Colonic mucosa (tissue), 4 donors: ENCODE results near the gene BEX4. TPM values are rescaled to one million over a fixed set of nuclear protein-coding genes. Genes with fewer than 3 reads are reported as not detected.
"Not testable (repeated sequence)": the region's sequence is repeated elsewhere in the genome, so short reads cannot be mapped to it uniquely, and the experiment has no call there.

Experiments used
- DNase-seq: peaks from one replicate; pipeline ENCODE4 v3.0.0-alpha.2; 2020
- H3K27ac ChIP-seq: fragments of 200-600 bp; one replicate; pipeline ENCODE4 v1.8.0; 2021
- H3K27me3 ChIP-seq: fragments of 200-600 bp; one replicate; pipeline ENCODE4 v1.8.0; 2021
- H3K36me3 ChIP-seq: fragments of 200-600 bp; one replicate; pipeline ENCODE4 v1.8.0; 2021
- H3K4me1 ChIP-seq: fragments of 200-600 bp; one replicate; pipeline ENCODE4 v1.8.0; 2021; ENCODE audit warnings: mild to moderate bottlenecking
- H3K4me3 ChIP-seq: fragments of 200-600 bp; one replicate; pipeline ENCODE4 v1.8.0; 2021
- H3K9ac ChIP-seq, 2 donors: one replicate each; pipeline ENCODE4 v1.7.0; 2013; ENCODE audit warnings: control low read depth in 2 of 2, low read depth in 2 of 2, low read length in 2 of 2
- H3K9me3 ChIP-seq: fragments of 200-600 bp; one replicate; pipeline ENCODE4 v1.8.0; 2021
- CTCF ChIP-seq: fragments of 200-600 bp; IDR thresholded peaks from one replicate; pipeline ENCODE4 v1.8.0; 2022; ENCODE audit warnings: antibody characterized with exemption, mild to moderate bottlenecking
- intact Hi-C: fragments of 100-400 bp; cut with DNase I; formaldehyde crosslinking; loops from one replicate; pipeline ENCODE4 v1.14.1; 2022
- total RNA-seq, 2 donors: library from RNA; stranded (reverse); fragmentation: NEBNext Ultra II Directional in 1 of 2; extraction: Animal tissue kit (Norgen Biotek cat#: 25700) in 1 of 2; gene quantifications; one replicate each; pipeline ENCODE4 v1.2.1, GENCODE V29; 2021
- donor health status: healthy.
- donor health status: DM: no; HTN: no; CAD: no.
- donor health status: DM: no; HTN: no; CAD: no.

The BEX4 gene
- total RNA-seq, 2 donors from 2014 or later: 7.6 to 16.4 TPM

- Histone ChIP-seq H3K9ac (no peak overlapping the region), H3K27me3 (no peaks in the 10 kb centered on the region), H3K9me3 (no peaks in the 10 kb centered on the region), H3K4me1 (no peaks in the 10 kb centered on the region), H3K4me3 (no peak overlapping the region), H3K27ac (no peak overlapping the region), H3K36me3 (no peaks in the 10 kb centered on the region)
- intact Hi-C loops: loop anchor here (10.0 kb wide), 1 partner anchor 233 kb away; no protein-coding TSS in a partner anchor
- no peak for DNase-seq
- no peak for TF ChIP-seq CTCF
Observed at GRCh38 chrX:103177556-103177955, 37.4 kb upstream of the BEX4 start.

- Histone ChIP-seq H3K4me1 (no peaks in the 10 kb centered on the region), H3K9ac (no peak overlapping the region), H3K9me3 (no peaks in the 10 kb centered on the region), H3K4me3 (no peak overlapping the region), H3K36me3 (no peaks in the 10 kb centered on the region), H3K27me3 (no peaks in the 10 kb centered on the region), H3K27ac (no peak overlapping the region)
- intact Hi-C loops: no loop called here
- no peak for TF ChIP-seq CTCF
- no peak for DNase-seq
Observed at GRCh38 chrX:103183912-103184311, 31.0 kb upstream of the BEX4 start.

- intact Hi-C loops: no loop called here
- no peak overlapping the region for H3K4me3 ChIP-seq
- DNase-seq: no peak
Observed at GRCh38 chrX:103187953-103188475, 26.9 kb upstream of the BEX4 start.

GRCh38 chrX:103197721-103198306 is 17.1 kb upstream of the BEX4 start:
- Histone ChIP-seq H3K36me3 (no peaks in the 10 kb centered on the region), H3K9me3 (no peaks in the 10 kb centered on the region), H3K9ac (no peak overlapping the region), H3K4me1 (no peaks in the 10 kb centered on the region), H3K27ac (no peak overlapping the region), H3K4me3 (no peak overlapping the region), H3K27me3 (no peaks in the 10 kb centered on the region)
- no peak for TF ChIP-seq CTCF
- no peak for DNase-seq
- intact Hi-C loops: no loop called here

More at GRCh38 chrX:103187953-103188475, 26.9 kb upstream of the BEX4 start:
- Histone ChIP-seq H3K9me3 (no peaks in the 10 kb centered on the region), H3K27me3 (no peaks in the 10 kb centered on the region), H3K36me3 (no peaks in the 10 kb centered on the region), H3K27ac (no peak overlapping the region), H3K9ac (no peak overlapping the region), H3K4me1 (no peaks in the 10 kb centered on the region)
- no peak for TF ChIP-seq CTCF

GRCh38 chrX:103198668-103199067 is 16.2 kb upstream of the BEX4 start:
- H3K27ac ChIP-seq, DNase-seq, intact Hi-C loops, H3K4me1 ChIP-seq, H3K4me3 ChIP-seq, H3K9me3 ChIP-seq, H3K36me3 ChIP-seq, H3K9ac ChIP-seq, H3K27me3 ChIP-seq: not testable (repeated sequence)

- Histone ChIP-seq H3K9me3 (no peaks in the 10 kb centered on the region), H3K4me1 (no peaks in the 10 kb centered on the region), H3K9ac (no peak overlapping the region), H3K27me3 (no peaks in the 10 kb centered on the region), H3K4me3 (no peak overlapping the region), H3K27ac (no peak overlapping the region), H3K36me3 (no peaks in the 10 kb centered on the region)
- DNase-seq: no peak
- no peak for TF ChIP-seq CTCF
- intact Hi-C loops: no loop called here
Observed at GRCh38 chrX:103201041-103201440, 13.9 kb upstream of the BEX4 start.
